ENCODE data around the gene OR2Y1.

DNA sequence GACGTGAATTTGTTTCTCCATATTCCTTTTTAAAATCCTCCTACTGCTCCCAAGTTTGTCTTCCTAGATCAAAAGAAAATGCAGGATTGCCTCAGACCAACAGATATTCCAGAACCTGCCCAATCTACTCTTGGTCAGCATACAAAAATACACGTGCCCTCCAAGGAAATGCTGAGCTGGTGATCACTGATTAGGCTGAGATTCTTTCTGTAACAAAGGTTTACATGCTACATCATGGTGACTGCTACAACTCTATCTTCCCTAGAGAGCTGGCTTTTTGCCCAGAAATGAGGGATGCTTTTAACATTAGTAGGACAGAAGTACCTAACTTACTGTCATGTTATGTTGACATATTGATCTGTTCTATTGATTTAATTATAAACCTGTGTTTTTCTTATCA lies 35.5 kb downstream of the OR2Y1 start:
- TF ChIP-seq, protein P1, sequence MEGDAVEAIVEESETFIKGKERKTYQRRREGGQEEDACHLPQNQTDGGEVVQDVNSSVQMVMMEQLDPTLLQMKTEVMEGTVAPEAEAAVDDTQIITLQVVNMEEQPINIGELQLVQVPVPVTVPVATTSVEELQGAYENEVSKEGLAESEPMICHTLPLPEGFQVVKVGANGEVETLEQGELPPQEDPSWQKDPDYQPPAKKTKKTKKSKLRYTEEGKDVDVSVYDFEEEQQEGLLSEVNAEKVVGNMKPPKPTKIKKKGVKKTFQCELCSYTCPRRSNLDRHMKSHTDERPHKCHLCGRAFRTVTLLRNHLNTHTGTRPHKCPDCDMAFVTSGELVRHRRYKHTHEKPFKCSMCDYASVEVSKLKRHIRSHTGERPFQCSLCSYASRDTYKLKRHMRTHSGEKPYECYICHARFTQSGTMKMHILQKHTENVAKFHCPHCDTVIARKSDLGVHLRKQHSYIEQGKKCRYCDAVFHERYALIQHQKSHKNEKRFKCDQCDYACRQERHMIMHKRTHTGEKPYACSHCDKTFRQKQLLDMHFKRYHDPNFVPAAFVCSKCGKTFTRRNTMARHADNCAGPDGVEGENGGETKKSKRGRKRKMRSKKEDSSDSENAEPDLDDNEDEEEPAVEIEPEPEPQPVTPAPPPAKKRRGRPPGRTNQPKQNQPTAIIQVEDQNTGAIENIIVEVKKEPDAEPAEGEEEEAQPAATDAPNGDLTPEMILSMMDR (IDR thresholded peaks at IDR 0.05) = no peak
- no peak for TF ChIP-seq POLR2A (IDR thresholded peaks at IDR 0.05)

Measured in prostate gland (tissue), 2 donors.